A673 (cell line): ENCODE results near the gene ITPR1.

Experiments
- CTCF ChIP-seq: fragments of 300-800, 200-600 bp; sonication (generic); conservative IDR thresholded peaks from 2 replicates; pipeline ENCODE4 v1.5.1; 2017; ENCODE audit warnings: low read depth, mild to moderate bottlenecking, antibody characterized with exemption, low read length, moderate library complexity, mixed read lengths
- EZH2 ChIP-seq: fragments of 200-600 bp; sonication (generic); IDR thresholded peaks from 2 replicates; pipeline ENCODE4 v1.6.1; 2017; ENCODE audit warnings: borderline replicate concordance, low read depth, mild to moderate bottlenecking, mixed read lengths, antibody characterized with exemption, low read length; ENCODE audit not compliant: poor library complexity, severe bottlenecking

DNA sequence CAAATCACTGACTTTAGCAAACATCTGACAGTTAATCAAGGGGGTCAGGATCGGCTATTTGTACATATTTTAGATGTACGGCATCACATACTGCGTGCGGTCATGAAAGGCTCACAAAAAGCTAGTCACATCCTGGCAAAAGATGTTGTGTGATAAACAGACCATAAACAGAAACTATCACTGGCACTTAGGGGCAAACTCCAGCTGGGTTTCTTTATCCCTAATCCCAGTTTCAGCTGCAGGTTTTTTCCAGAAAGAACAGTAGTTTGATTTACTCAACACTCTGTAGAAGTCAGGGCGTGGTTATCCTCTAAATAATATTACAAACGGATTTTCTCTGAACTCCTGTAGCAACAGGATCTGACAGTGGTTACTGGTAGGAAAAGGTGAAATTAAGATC, 373.7 kb downstream of the ITPR1 start:
- TF ChIP-seq CTCF = no peak
- TF ChIP-seq EZH2 = no peak
